ENCODE measurements around the gene MYBPC3. TPM values are rescaled to one million over a fixed set of nuclear protein-coding genes. Genes with fewer than 3 reads are reported as not detected.

Gene MYBPC3
- total RNA-seq, 1 experiment from 2014 or later = 0.07 TPM

DNA sequence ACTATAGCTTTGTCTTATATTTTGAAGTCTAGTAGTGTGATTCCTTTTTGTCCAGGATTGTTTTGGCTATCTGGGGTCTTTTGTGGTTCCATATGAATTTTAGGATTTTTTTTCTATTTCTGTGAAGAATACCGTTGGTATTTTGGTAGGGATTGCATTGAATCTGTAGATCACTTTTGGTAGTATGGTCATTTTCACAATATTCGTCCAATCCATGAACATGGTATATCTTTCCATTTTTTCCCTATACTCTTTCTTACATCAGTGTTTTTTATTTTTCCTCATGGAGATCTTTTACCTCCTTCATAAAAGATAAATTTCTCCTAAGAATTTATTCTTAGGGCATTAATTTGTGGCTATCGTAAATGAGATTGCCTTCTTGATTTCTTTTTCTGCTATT lies 53.4 kb downstream of the MYBPC3 start (continued):
- TF ChIP-seq, protein P1, sequence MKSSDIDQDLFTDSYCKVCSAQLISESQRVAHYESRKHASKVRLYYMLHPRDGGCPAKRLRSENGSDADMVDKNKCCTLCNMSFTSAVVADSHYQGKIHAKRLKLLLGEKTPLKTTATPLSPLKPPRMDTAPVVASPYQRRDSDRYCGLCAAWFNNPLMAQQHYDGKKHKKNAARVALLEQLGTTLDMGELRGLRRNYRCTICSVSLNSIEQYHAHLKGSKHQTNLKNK (CRISPR knock-in tag; IDR thresholded peaks at IDR 0.05) = no peak
- TF ChIP-seq ZNF671 (CRISPR knock-in tag; IDR thresholded peaks at IDR 0.05) (no peak), NFYB (CRISPR knock-in tag; conservative IDR thresholded peaks at IDR 0.05; ENCODE audit: low read depth) (no peak), GRHL2 (CRISPR knock-in tag; IDR thresholded peaks at IDR 0.05; ENCODE audit: insufficient replicate concordance, severe bottlenecking) (no peak), ZNF423 (CRISPR knock-in tag; IDR thresholded peaks at IDR 0.05) (no peak)
- TF ChIP-seq, protein P2, sequence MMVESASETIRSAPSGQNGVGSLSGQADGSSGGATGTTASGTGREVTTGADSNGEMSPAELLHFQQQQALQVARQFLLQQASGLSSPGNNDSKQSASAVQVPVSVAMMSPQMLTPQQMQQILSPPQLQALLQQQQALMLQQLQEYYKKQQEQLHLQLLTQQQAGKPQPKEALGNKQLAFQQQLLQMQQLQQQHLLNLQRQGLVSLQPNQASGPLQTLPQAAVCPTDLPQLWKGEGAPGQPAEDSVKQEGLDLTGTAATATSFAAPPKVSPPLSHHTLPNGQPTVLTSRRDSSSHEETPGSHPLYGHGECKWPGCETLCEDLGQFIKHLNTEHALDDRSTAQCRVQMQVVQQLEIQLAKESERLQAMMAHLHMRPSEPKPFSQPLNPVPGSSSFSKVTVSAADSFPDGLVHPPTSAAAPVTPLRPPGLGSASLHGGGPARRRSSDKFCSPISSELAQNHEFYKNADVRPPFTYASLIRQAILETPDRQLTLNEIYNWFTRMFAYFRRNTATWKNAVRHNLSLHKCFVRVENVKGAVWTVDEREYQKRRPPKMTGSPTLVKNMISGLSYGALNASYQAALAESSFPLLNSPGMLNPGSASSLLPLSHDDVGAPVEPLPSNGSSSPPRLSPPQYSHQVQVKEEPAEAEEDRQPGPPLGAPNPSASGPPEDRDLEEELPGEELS (CRISPR knock-in tag; IDR thresholded peaks at IDR 0.05) = no peak
- TF ChIP-seq, protein P3, sequence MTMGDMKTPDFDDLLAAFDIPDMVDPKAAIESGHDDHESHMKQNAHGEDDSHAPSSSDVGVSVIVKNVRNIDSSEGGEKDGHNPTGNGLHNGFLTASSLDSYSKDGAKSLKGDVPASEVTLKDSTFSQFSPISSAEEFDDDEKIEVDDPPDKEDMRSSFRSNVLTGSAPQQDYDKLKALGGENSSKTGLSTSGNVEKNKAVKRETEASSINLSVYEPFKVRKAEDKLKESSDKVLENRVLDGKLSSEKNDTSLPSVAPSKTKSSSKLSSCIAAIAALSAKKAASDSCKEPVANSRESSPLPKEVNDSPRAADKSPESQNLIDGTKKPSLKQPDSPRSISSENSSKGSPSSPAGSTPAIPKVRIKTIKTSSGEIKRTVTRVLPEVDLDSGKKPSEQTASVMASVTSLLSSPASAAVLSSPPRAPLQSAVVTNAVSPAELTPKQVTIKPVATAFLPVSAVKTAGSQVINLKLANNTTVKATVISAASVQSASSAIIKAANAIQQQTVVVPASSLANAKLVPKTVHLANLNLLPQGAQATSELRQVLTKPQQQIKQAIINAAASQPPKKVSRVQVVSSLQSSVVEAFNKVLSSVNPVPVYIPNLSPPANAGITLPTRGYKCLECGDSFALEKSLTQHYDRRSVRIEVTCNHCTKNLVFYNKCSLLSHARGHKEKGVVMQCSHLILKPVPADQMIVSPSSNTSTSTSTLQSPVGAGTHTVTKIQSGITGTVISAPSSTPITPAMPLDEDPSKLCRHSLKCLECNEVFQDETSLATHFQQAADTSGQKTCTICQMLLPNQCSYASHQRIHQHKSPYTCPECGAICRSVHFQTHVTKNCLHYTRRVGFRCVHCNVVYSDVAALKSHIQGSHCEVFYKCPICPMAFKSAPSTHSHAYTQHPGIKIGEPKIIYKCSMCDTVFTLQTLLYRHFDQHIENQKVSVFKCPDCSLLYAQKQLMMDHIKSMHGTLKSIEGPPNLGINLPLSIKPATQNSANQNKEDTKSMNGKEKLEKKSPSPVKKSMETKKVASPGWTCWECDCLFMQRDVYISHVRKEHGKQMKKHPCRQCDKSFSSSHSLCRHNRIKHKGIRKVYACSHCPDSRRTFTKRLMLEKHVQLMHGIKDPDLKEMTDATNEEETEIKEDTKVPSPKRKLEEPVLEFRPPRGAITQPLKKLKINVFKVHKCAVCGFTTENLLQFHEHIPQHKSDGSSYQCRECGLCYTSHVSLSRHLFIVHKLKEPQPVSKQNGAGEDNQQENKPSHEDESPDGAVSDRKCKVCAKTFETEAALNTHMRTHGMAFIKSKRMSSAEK (CRISPR knock-in tag; IDR thresholded peaks at IDR 0.05; ENCODE audit: borderline replicate concordance) = no peak
- TF ChIP-seq, protein P4, sequence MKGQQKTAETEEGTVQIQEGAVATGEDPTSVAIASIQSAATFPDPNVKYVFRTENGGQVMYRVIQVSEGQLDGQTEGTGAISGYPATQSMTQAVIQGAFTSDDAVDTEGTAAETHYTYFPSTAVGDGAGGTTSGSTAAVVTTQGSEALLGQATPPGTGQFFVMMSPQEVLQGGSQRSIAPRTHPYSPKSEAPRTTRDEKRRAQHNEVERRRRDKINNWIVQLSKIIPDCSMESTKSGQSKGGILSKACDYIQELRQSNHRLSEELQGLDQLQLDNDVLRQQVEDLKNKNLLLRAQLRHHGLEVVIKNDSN (CRISPR knock-in tag; IDR thresholded peaks at IDR 0.05) = no peak

DNA sequence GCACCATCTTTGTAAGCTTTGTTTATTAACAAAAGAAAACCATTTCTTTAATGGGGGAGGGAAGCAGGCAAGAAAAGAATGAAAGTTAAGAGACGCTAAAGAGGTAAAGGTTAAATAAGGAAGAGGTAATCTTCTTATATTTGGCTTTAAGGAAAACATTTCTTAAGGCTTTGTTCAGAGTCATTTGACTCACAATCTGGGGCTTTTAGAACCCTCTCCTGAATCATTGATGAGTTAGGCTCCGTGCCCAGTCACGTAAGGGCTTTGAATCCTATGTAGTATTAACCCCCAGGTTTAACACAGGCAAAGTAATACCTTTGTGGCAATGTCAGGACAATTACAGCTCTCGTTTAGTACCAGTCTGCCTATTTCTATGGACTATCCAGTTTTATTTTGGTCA lies 56.5 kb downstream of the MYBPC3 start:
- ATAC-seq (no peak), DNase-seq (ENCODE audit: low spot score) (no peak)
- H3K36me3 Mint-ChIP-seq = peaks cover 71% of the 10 kb centered on the region
- H3K4me3 Mint-ChIP-seq = no peak overlapping the region
- no peaks in the 10 kb centered on the region for H3K27me3 Mint-ChIP-seq (ENCODE audit: low read depth)
- H3K27ac Mint-ChIP-seq = no peak overlapping the region
- POLR2A ChIA-PET = interaction anchor here (0.5 kb wide), 1 partner anchor 20 kb away, joined by 3 read pairs; no protein-coding TSS in a partner anchor
- H3K9me3 Mint-ChIP-seq = no peaks in the 10 kb centered on the region
- H3K4me1 Mint-ChIP-seq = no peaks in the 10 kb centered on the region
- no peak for TF ChIP-seq SMAD3 (CRISPR knock-in tag; IDR thresholded peaks at IDR 0.05; ENCODE audit: borderline replicate concordance)
- TF ChIP-seq, protein P5, sequence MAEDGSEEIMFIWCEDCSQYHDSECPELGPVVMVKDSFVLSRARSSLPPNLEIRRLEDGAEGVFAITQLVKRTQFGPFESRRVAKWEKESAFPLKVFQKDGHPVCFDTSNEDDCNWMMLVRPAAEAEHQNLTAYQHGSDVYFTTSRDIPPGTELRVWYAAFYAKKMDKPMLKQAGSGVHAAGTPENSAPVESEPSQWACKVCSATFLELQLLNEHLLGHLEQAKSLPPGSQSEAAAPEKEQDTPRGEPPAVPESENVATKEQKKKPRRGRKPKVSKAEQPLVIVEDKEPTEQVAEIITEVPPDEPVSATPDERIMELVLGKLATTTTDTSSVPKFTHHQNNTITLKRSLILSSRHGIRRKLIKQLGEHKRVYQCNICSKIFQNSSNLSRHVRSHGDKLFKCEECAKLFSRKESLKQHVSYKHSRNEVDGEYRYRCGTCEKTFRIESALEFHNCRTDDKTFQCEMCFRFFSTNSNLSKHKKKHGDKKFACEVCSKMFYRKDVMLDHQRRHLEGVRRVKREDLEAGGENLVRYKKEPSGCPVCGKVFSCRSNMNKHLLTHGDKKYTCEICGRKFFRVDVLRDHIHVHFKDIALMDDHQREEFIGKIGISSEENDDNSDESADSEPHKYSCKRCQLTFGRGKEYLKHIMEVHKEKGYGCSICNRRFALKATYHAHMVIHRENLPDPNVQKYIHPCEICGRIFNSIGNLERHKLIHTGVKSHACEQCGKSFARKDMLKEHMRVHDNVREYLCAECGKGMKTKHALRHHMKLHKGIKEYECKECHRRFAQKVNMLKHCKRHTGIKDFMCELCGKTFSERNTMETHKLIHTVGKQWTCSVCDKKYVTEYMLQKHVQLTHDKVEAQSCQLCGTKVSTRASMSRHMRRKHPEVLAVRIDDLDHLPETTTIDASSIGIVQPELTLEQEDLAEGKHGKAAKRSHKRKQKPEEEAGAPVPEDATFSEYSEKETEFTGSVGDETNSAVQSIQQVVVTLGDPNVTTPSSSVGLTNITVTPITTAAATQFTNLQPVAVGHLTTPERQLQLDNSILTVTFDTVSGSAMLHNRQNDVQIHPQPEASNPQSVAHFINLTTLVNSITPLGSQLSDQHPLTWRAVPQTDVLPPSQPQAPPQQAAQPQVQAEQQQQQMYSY (CRISPR knock-in tag; IDR thresholded peaks at IDR 0.05) = no peak
- no peak for TF ChIP-seq ZNF263 (CRISPR knock-in tag; IDR thresholded peaks at IDR 0.05; ENCODE audit: low read depth)
- TF ChIP-seq ELF4 (CRISPR knock-in tag; IDR thresholded peaks at IDR 0.05; ENCODE audit: low read depth) = no peak
- CTCF ChIA-PET = interaction anchor here (1.4 kb wide), 2 partner anchors 37 to 59 kb away, joined by 3 to 5 read pairs; no protein-coding TSS in a partner anchor

All from WTC11 (cell line).